HEK293 (cell line): ENCODE data around the gene BACH2.

Experiments
- CTCF ChIA-PET: fragments of 350-600 bp; formaldehyde crosslinking; extraction: SDS; loops from one replicate; lab custom pipeline; 2021; ENCODE audit warnings: antibody characterized with exemption; lab: Yijun Ruan, JAX
- POLR2A ChIA-PET: fragments of 300-600 bp; formaldehyde crosslinking; extraction: SDS; loops from one replicate; lab custom pipeline; 2020; ENCODE audit warnings: antibody characterized with exemption, inconsistent platforms; lab: Yijun Ruan, JAX
- H3K27ac ChIP-seq: fragments of 200-500 bp; sonication (Bioruptor generic); 2 replicates; pipeline ENCODE4 v1.5.1; 2014; ENCODE audit warnings: low read depth, low read length, control low read depth, inconsistent platforms; ENCODE audit errors: extremely low read depth
- H3K36me3 ChIP-seq, 2 experiments: fragments of 200-500 bp in 1 of 2; sonication (Bioruptor generic) in 1 of 2; 1 replicate in 1 of 2; 2 replicates in 1 of 2; pipeline ENCODE4 v1.5.1; 2014 to 2017; ENCODE audit warnings: inconsistent platforms in 2 of 2, low read length in 2 of 2; ENCODE audit not compliant: control insufficient read depth in 2 of 2, insufficient read depth in 1 of 2
- H3K4me1 ChIP-seq: fragments of 200-500 bp; sonication (Bioruptor generic); 2 replicates; pipeline ENCODE4 v1.5.1; 2014; ENCODE audit warnings: mild to moderate bottlenecking, low read length, inconsistent platforms; ENCODE audit not compliant: control insufficient read depth, insufficient read depth
- H3K4me3 ChIP-seq: 2 replicates; pipeline ENCODE4 v1.5.1; 2011; ENCODE audit warnings: low read depth, mild to moderate bottlenecking, control low read depth, low read length, moderate library complexity
- H3K9me3 ChIP-seq: fragments of 200-500 bp; sonication (Bioruptor generic); 2 replicates; pipeline ENCODE4 v1.5.1; 2014; ENCODE audit warnings: low read depth, low read length, inconsistent platforms; ENCODE audit not compliant: control insufficient read depth, insufficient read depth
- GLIS1 ChIP-seq: fragments of 450-650 bp; formaldehyde crosslinking; IDR thresholded peaks from 2 replicates; pipeline ENCODE4 v1.5.1; 2016; ENCODE audit warnings: missing biosample characterization, missing genetic modification characterization
- KLF1 ChIP-seq: fragments of 450-650 bp; formaldehyde crosslinking; IDR thresholded peaks from 2 replicates; pipeline ENCODE4 v1.5.1; 2016; ENCODE audit warnings: missing biosample characterization, missing genetic modification characterization
- MZF1 ChIP-seq: fragments of 450-650 bp; formaldehyde crosslinking; IDR thresholded peaks from 2 replicates; pipeline ENCODE4 v1.5.1; 2017; ENCODE audit warnings: missing biosample characterization, missing genetic modification characterization, borderline replicate concordance
- OSR2 ChIP-seq: fragments of 450-650 bp; formaldehyde crosslinking; IDR thresholded peaks from 2 replicates; pipeline ENCODE4 v1.5.1; 2016; ENCODE audit warnings: missing biosample characterization, missing genetic modification characterization
- TRIM28 ChIP-seq: IDR thresholded peaks from 2 replicates; pipeline ENCODE4 v1.6.1; 2011; ENCODE audit warnings: low read length, control low read depth, borderline replicate concordance
- ZBTB17 ChIP-seq: fragments of 450-650 bp; formaldehyde crosslinking; IDR thresholded peaks from 2 replicates; pipeline ENCODE4 v1.5.1; 2016; ENCODE audit warnings: missing biosample characterization, missing genetic modification characterization
- ZFP37 ChIP-seq: fragments of 450-650 bp; formaldehyde crosslinking; IDR thresholded peaks from 2 replicates; pipeline ENCODE4 v1.5.1; 2016; ENCODE audit warnings: missing biosample characterization, missing genetic modification characterization
- ZIC2 ChIP-seq: fragments of 450-650 bp; formaldehyde crosslinking; IDR thresholded peaks from 2 replicates; pipeline ENCODE4 v1.5.1; 2016; ENCODE audit warnings: missing biosample characterization, missing genetic modification characterization
- ZNF132 ChIP-seq: fragments of 450-650 bp; formaldehyde crosslinking; IDR thresholded peaks from 2 replicates; pipeline ENCODE4 v1.5.1; 2017; ENCODE audit warnings: missing biosample characterization, missing genetic modification characterization, borderline replicate concordance
- ZNF140 ChIP-seq: fragments of 450-650 bp; formaldehyde crosslinking; IDR thresholded peaks from 2 replicates; pipeline ENCODE4 v1.5.1; 2016; ENCODE audit warnings: missing biosample characterization, missing genetic modification characterization
- ZNF146 ChIP-seq: fragments of 450-650 bp; formaldehyde crosslinking; IDR thresholded peaks from 2 replicates; pipeline ENCODE4 v1.5.1; 2016; ENCODE audit warnings: missing biosample characterization, missing genetic modification characterization
- ZNF157 ChIP-seq: fragments of 450-650 bp; formaldehyde crosslinking; IDR thresholded peaks from 2 replicates; pipeline ENCODE4 v1.5.1; 2016; ENCODE audit warnings: missing biosample characterization, missing genetic modification characterization
- ZNF2 ChIP-seq: fragments of 450-650 bp; formaldehyde crosslinking; IDR thresholded peaks from 2 replicates; pipeline ENCODE4 v1.5.1; 2016; ENCODE audit warnings: missing biosample characterization, missing genetic modification characterization
- ZNF23 ChIP-seq: fragments of 450-650 bp; formaldehyde crosslinking; IDR thresholded peaks from 2 replicates; pipeline ENCODE4 v1.5.1; 2016; ENCODE audit warnings: missing biosample characterization, missing genetic modification characterization, borderline replicate concordance
- ZNF335 ChIP-seq: fragments of 450-650 bp; formaldehyde crosslinking; conservative IDR thresholded peaks from 2 replicates; pipeline ENCODE4 v1.5.1; 2016; ENCODE audit warnings: missing biosample characterization, missing genetic modification characterization
- ZNF514 ChIP-seq: fragments of 450-650 bp; formaldehyde crosslinking; IDR thresholded peaks from 2 replicates; pipeline ENCODE4 v1.5.1; 2016; ENCODE audit warnings: missing biosample characterization, missing genetic modification characterization
- ZNF558 ChIP-seq: fragments of 450-650 bp; formaldehyde crosslinking; IDR thresholded peaks from 2 replicates; pipeline ENCODE4 v1.5.1; 2016; ENCODE audit warnings: missing biosample characterization, missing genetic modification characterization
- ZNF629 ChIP-seq: fragments of 450-650 bp; formaldehyde crosslinking; IDR thresholded peaks from 2 replicates; pipeline ENCODE4 v1.5.1; 2017; ENCODE audit warnings: missing biosample characterization, missing genetic modification characterization
- ZNF660 ChIP-seq: fragments of 450-650 bp; IDR thresholded peaks from 2 replicates; pipeline ENCODE4 v1.5.1; 2018; ENCODE audit warnings: missing biosample characterization, mild to moderate bottlenecking, missing genetic modification characterization
- ZSCAN23 ChIP-seq: fragments of 450-650 bp; formaldehyde crosslinking; IDR thresholded peaks from 2 replicates; pipeline ENCODE4 v1.5.1; 2016; ENCODE audit warnings: missing biosample characterization, missing genetic modification characterization
- TF ChIP-seq, protein P1 (sequence below): fragments of 450-650 bp; formaldehyde crosslinking; IDR thresholded peaks from 2 replicates; pipeline ENCODE4 v1.5.1; 2016; ENCODE audit warnings: missing biosample characterization, missing genetic modification characterization
- TF ChIP-seq, protein P2 (sequence below): fragments of 450-650 bp; formaldehyde crosslinking; IDR thresholded peaks from 2 replicates; pipeline ENCODE4 v1.5.1; 2016; ENCODE audit warnings: missing biosample characterization, missing genetic modification characterization
- TF ChIP-seq, protein P3 (sequence below): fragments of 450-650 bp; formaldehyde crosslinking; conservative IDR thresholded peaks from 2 replicates; pipeline ENCODE4 v1.5.1; 2016; ENCODE audit warnings: low read depth, missing biosample characterization, missing genetic modification characterization
- TF ChIP-seq, protein P4 (sequence below): fragments of 450-650 bp; formaldehyde crosslinking; IDR thresholded peaks from 2 replicates; pipeline ENCODE4 v1.5.1; 2016; ENCODE audit warnings: missing biosample characterization, missing genetic modification characterization, borderline replicate concordance

The BACH2 gene

DNA sequence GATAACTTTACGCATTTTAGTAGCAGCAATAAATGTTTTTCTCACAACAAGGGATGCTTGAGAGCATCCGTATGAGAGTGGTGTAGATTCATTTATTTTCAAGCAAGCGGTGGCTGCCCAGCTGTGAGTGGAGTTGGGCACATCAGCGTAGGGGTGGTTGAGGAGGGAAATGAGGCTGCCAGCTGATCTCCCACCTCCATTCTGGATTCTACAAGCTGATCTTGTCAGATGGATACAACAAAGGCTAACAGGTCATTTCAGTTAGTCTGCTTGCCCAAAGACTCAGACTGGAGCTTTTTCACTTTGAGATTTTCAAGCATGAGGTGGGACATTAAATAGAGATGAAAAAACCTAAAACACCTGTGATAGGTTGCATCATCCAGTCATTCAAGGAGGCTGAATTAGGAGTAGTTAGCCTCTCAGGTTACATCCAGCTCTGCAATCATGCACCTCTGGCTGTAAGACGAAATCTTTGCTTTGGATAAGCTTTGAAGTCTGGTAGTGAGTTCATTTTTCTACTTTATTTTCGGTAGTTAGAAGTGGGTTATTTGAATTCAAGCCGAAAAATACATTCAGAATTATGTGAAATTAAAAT is 1.9 kb upstream of the BACH2 start (continued):
- TF ChIP-seq ZNF2 (no peak), ZNF23 (tag by site-specific recombination) (no peak), ZNF514 (no peak), ZNF558 (tag by site-specific recombination) (0 out of 2 replicates have a peak, but pooled peaks have one; percentile 29), ZSCAN23 (no peak), KLF1 (tag by site-specific recombination) (no peak), ZNF629 (tag by site-specific recombination) (0 out of 2 replicates have a peak, but pooled peaks have one; percentile 8), ZIC2 (tag by site-specific recombination) (no peak), ZFP37 (tag by site-specific recombination) (no peak), ZBTB17 (peak; percentile 88)
- TF ChIP-seq, protein P1, sequence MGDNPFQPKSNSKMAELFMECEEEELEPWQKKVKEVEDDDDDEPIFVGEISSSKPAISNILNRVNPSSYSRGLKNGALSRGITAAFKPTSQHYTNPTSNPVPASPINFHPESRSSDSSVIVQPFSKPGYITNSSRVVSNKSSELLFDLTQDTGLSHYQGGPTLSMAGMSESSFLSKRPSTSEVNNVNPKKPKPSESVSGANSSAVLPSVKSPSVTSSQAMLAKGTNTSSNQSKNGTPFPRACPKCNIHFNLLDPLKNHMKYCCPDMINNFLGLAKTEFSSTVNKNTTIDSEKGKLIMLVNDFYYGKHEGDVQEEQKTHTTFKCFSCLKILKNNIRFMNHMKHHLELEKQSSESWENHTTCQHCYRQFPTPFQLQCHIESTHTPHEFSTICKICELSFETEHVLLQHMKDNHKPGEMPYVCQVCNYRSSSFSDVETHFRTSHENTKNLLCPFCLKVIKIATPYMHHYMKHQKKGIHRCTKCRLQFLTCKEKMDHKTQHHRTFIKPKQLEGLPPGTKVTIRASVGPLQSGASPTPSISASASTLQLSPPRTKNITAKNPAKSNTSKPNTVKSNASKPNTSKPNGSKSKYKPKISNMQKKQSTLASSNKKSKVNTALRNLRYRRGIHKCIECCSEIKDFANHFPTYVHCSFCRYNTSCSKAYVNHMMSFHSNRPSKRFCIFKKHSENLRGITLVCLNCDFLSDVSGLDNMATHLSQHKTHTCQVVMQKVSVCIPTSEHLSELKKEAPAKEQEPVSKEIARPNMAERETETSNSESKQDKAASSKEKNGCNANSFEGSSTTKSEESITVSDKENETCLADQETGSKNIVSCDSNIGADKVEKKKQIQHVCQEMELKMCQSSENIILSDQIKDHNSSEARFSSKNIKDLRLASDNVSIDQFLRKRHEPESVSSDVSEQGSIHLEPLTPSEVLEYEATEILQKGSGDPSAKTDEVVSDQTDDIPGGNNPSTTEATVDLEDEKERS = no peak
- TF ChIP-seq, protein P2, sequence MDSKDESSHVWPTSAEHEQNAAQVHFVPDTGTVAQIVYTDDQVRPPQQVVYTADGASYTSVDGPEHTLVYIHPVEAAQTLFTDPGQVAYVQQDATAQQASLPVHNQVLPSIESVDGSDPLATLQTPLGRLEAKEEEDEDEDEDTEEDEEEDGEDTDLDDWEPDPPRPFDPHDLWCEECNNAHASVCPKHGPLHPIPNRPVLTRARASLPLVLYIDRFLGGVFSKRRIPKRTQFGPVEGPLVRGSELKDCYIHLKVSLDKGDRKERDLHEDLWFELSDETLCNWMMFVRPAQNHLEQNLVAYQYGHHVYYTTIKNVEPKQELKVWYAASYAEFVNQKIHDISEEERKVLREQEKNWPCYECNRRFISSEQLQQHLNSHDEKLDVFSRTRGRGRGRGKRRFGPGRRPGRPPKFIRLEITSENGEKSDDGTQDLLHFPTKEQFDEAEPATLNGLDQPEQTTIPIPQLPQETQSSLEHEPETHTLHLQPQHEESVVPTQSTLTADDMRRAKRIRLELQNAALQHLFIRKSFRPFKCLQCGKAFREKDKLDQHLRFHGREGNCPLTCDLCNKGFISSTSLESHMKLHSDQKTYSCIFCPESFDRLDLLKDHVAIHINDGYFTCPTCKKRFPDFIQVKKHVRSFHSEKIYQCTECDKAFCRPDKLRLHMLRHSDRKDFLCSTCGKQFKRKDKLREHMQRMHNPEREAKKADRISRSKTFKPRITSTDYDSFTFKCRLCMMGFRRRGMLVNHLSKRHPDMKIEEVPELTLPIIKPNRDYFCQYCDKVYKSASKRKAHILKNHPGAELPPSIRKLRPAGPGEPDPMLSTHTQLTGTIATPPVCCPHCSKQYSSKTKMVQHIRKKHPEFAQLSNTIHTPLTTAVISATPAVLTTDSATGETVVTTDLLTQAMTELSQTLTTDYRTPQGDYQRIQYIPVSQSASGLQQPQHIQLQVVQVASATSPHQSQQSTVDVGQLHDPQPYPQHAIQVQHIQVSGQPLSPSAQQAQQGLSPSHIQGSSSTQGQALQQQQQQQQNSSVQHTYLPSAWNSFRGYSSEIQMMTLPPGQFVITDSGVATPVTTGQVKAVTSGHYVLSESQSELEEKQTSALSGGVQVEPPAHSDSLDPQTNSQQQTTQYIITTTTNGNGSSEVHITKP (tag by site-specific recombination) = peak; percentile 60
- TF ChIP-seq, protein P3, sequence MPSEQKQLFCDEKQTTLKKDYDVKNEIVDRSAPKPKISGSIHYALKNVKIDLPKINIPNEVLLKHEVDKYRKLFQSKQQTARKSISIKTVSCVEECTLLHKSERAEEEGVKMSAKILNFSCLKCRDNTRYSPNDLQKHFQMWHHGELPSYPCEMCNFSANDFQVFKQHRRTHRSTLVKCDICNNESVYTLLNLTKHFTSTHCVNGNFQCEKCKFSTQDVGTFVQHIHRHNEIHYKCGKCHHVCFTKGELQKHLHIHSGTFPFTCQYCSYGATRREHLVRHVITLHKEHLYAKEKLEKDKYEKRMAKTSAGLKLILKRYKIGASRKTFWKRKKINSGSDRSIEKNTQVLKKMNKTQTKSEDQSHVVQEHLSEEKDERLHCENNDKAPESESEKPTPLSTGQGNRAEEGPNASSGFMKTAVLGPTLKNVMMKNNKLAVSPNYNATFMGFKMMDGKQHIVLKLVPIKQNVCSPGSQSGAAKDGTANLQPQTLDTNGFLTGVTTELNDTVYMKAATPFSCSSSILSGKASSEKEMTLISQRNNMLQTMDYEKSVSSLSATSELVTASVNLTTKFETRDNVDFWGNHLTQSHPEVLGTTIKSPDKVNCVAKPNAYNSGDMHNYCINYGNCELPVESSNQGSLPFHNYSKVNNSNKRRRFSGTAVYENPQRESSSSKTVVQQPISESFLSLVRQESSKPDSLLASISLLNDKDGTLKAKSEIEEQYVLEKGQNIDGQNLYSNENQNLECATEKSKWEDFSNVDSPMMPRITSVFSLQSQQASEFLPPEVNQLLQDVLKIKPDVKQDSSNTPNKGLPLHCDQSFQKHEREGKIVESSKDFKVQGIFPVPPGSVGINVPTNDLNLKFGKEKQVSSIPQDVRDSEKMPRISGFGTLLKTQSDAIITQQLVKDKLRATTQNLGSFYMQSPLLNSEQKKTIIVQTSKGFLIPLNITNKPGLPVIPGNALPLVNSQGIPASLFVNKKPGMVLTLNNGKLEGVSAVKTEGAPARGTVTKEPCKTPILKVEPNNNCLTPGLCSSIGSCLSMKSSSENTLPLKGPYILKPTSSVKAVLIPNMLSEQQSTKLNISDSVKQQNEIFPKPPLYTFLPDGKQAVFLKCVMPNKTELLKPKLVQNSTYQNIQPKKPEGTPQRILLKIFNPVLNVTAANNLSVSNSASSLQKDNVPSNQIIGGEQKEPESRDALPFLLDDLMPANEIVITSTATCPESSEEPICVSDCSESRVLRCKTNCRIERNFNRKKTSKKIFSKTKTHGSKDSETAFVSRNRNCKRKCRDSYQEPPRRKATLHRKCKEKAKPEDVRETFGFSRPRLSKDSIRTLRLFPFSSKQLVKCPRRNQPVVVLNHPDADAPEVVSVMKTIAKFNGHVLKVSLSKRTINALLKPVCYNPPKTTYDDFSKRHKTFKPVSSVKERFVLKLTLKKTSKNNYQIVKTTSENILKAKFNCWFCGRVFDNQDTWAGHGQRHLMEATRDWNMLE (tag by site-specific recombination) = no peak
- TF ChIP-seq, all 188 proteins: peak for 13

DNA sequence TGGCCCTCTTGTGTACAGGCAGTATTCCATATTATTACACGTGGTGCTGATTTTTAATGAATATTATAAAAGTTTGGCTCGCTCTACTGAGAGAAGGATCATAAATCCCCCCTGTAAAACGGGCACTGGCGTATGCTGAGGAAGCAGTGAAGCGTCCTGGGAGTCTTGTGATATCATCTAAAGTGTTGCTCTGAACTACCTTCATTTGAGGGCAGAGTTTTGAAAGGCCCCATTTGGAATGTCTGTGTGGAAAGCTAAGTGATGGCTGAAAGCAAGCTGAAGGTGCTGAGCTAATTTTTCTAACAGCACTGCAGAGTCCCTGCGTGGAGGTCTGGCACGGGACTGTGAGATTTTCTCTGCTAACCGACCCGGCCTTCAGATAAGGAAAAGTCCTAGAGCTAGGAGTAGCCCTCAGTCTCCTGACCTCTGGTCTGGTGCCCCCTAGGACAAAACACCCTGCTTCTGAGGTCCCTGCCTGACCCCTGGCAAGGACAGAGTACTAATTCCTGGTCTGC is 1.3 kb upstream of the BACH2 start:
- Histone ChIP-seq H3K27ac (no peak overlapping the region), H3K4me1 (no peaks in the 10 kb centered on the region; the same call in 1 of the 2 replicates), H3K36me3 (no peaks in the 10 kb centered on the region), H3K4me3 (no peak overlapping the region), H3K9me3 (no peaks in the 10 kb centered on the region)
- ChIA-PET CTCF (interaction anchor here (0.6 to 2.7 kb wide), 11 partner anchors 9 to 477 kb away, joined by 3 to 18 read pairs (median 3); no protein-coding TSS in a partner anchor), POLR2A (interaction anchor here (1.1 kb wide), 2 partner anchors 106 to 252 kb away, joined by 3 read pairs; no protein-coding TSS in a partner anchor)
- TF ChIP-seq MZF1 (tag by site-specific recombination) = peak; percentile 91; the same call in 1 of the 2 replicates
- TF ChIP-seq TRIM28 = peak; percentile 59; the same call in 1 of the 2 replicates
- 0 out of 2 replicates have a peak, but pooled peaks have one; percentile 15 for TF ChIP-seq ZNF660
- TF ChIP-seq, protein P4, sequence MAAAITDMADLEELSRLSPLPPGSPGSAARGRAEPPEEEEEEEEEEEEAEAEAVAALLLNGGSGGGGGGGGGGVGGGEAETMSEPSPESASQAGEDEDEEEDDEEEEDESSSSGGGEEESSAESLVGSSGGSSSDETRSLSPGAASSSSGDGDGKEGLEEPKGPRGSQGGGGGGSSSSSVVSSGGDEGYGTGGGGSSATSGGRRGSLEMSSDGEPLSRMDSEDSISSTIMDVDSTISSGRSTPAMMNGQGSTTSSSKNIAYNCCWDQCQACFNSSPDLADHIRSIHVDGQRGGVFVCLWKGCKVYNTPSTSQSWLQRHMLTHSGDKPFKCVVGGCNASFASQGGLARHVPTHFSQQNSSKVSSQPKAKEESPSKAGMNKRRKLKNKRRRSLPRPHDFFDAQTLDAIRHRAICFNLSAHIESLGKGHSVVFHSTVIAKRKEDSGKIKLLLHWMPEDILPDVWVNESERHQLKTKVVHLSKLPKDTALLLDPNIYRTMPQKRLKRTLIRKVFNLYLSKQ = no peak
- peak; percentile 35; the same call in 1 of the 2 replicates for TF ChIP-seq OSR2 (tag by site-specific recombination)
- TF ChIP-seq ZNF146 (tag by site-specific recombination) = no peak
- TF ChIP-seq ZNF157 (tag by site-specific recombination) = no peak
- no peak for TF ChIP-seq ZNF140 (tag by site-specific recombination)
- TF ChIP-seq ZNF335 = peak; percentile 21; the same call in 1 of the 2 replicates
- TF ChIP-seq GLIS1 (tag by site-specific recombination) = no peak
- no peak for TF ChIP-seq ZNF132 (tag by site-specific recombination)
